LNCaP clone FGC (cell line): ENCODE results near the gene ENPP3.

Source experiments
- DNase-seq: peaks from one replicate; pipeline ENCODE4 v3.0.0-alpha.2; 2011; ENCODE audit warnings: low read depth
- H3K4me3 ChIP-seq: 2 replicates; pipeline ENCODE4 v1.5.1; 2011; ENCODE audit warnings: mild to moderate bottlenecking, low read depth, low read length, control low read depth
- TF ChIP-seq, protein P1 (sequence below): IDR thresholded peaks from 2 replicates; pipeline ENCODE4 v1.5.1; 2012; ENCODE audit warnings: mild to moderate bottlenecking; ENCODE audit not compliant: control insufficient read depth, insufficient read depth; ENCODE audit errors: extremely low read depth

ENPP3 gene

DNA sequence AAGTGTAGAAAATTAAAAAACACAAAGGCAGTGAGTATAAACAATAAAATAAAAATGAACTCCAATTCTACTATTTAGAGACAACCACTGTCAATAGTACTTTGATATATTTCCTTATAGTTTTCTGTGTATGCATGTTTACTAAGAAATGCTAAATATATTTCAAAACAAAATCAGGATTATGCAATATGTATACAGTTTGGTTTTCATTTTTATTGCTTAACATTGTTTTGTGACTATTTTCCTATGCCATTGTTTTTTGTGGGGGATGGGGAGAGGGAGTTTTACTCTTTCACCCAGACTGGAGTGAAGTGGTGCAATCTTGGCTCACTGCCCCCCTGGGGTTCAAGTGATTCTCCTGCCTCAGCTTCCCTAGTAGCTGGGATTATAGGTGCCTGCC, 44.5 kb downstream of the ENPP3 start:
- H3K4me3 ChIP-seq, result no peak overlapping the region
- TF ChIP-seq, protein P1, sequence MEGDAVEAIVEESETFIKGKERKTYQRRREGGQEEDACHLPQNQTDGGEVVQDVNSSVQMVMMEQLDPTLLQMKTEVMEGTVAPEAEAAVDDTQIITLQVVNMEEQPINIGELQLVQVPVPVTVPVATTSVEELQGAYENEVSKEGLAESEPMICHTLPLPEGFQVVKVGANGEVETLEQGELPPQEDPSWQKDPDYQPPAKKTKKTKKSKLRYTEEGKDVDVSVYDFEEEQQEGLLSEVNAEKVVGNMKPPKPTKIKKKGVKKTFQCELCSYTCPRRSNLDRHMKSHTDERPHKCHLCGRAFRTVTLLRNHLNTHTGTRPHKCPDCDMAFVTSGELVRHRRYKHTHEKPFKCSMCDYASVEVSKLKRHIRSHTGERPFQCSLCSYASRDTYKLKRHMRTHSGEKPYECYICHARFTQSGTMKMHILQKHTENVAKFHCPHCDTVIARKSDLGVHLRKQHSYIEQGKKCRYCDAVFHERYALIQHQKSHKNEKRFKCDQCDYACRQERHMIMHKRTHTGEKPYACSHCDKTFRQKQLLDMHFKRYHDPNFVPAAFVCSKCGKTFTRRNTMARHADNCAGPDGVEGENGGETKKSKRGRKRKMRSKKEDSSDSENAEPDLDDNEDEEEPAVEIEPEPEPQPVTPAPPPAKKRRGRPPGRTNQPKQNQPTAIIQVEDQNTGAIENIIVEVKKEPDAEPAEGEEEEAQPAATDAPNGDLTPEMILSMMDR, result no peak
- no peak for DNase-seq

DNA sequence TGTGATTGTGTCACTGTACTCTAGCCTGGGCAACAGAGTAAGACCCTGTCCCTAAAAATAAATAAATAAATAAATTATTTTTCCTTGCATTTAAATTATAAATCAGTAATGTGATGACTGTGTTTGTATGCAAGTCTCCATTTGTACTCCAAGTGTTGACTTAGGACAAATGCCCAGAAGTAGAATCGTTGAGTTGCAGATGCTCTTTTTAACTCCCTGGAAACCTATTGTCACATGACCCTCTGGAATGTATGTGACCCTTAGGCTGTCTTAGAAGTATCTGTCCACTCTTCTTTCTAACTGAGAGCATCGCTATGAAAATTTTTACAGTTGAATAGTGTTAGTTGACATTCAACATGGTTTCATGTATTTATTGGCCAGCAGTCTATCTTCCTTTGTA, 45.3 kb downstream of the ENPP3 start:
- peak; percentile 97 for DNase-seq
- H3K4me3 ChIP-seq, result no peak overlapping the region
- TF ChIP-seq, protein P1, result no peak

DNA sequence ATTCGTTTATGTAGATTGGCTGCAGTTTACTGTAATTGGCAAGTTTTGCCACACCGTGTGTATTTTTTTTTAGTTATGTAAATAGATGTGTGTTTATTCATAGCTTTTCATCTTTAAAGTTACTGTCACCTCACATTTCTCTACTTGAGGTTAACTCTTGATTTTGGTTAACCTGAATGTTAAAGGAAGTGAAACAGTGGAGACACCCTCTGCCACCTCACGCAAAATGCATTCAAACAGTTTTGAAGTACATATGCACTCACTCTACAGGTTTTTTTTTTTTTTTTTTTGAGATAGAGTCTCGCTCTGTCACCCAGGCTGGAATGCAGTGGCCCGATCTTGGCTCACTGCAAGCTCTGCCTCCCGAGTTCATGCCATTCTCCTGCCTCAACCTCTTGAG, 46.4 kb downstream of the ENPP3 start:
- peak; percentile 18 for DNase-seq
- TF ChIP-seq, protein P1, result no peak
- no peak overlapping the region for H3K4me3 ChIP-seq

DNA sequence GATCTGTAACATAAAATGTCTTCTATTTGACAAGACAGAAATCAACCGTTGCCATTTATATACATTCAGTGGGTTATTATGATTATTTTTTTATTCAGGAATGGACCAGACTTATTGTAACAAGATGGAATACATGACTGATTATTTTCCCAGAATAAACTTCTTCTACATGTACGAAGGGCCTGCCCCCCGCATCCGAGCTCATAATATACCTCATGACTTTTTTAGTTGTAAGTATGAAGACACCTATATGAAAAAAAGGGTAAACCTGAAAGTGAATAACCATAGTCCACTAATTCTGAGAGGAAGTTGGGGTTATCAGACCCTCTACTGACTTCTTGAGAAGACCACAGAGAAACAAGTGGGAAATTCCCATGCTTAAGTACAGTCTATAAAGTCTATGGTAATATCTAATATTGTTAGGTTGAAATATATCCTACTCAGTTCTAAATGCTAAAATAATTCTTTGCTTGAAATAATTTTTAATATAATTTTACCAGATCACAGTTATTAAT, 48.2 kb downstream of the ENPP3 start:
- no peak for DNase-seq
- TF ChIP-seq, protein P1, result no peak
- no peak overlapping the region for H3K4me3 ChIP-seq

DNA sequence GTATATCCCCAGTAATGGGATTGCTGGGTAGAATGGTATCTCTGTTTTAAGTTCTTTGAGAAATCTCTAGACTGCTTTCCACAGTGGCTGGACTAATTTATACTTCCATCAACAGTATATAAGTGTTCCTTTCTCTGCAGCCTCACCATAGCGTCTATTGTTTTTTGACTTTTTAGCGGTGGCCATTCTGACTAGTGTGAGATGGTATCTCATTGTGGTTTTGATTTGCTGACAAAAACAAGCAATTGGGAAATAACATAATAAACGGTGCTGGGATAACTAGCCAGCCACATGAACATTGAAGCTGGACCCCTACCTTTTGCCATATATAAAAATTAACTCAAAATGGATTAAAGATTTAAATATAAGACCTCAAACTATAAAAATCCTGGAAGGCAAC, 49.9 kb downstream of the ENPP3 start:
- no peak for DNase-seq
- TF ChIP-seq, protein P1, result no peak
- no peak overlapping the region for H3K4me3 ChIP-seq

DNA sequence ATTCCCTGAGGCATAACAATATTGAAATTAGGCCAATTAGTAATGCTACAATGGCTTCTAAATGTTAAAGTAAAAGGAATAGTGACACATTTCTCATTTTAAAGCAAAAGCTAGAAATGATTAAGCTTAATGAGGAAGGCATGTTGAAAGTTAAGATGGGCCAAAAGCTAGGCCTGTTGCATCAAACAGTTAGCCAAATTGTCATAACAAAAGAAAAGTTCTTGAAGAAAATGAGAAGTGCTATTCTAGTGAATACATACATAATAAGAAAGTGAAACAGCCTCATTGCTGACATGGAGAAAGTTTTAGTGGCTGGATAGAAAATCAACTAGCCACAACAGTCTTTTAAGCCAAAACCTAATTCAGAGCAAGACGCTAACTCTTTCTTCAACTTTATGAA, 51.2 kb downstream of the ENPP3 start:
- TF ChIP-seq, protein P1, result no peak
- no peak overlapping the region for H3K4me3 ChIP-seq
- DNase-seq, result no peak

DNA sequence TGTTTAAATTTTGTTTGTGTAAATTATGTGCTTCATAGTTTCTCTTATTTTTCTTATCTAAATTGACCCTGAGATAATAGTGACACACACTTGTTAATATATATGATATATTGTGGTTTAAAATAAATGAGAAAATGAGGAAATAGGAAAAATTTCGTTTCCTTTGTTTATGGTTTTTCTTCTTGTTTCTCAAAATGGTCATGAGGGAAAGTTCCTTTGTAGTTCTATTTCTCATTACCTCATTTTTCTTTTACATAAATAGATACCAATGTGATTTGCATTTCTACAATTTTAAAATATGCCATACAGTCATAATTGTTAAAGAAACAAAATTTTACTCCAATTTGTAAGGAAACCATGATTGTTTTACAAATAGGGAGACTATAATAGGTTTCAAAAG, 54.9 kb downstream of the ENPP3 start:
- DNase-seq, result no peak
- TF ChIP-seq, protein P1, result no peak
- no peak overlapping the region for H3K4me3 ChIP-seq
